WTC11 (cell line): ENCODE results near the gene STK38L. TPM values are rescaled to one million over a fixed set of nuclear protein-coding genes. Genes with fewer than 3 reads are reported as not detected.

Experiments
- ATAC-seq: fragments of 200-7000 bp; cut with Tn5 transposase; 2 replicates; pipeline ENCODE4 v1.10.0; 2021; ENCODE audit warnings: mild to moderate bottlenecking, moderate library complexity
- CTCF ChIA-PET: fragments of 300-600 bp; sonication (Branson Sonifier 250); formaldehyde crosslinking; loops from one replicate; lab custom pipeline; 2021; ENCODE audit warnings: antibody characterized with exemption; lab: Charles Lee
- POLR2A ChIA-PET: fragments of 350-600 bp; sonication (Branson Sonifier 250); formaldehyde crosslinking; loops from one replicate; lab custom pipeline; 2021; ENCODE audit warnings: antibody characterized with exemption; lab: Charles Lee
- DNase-seq: peaks from one replicate; pipeline ENCODE4 v3.0.0; 2021; ENCODE audit warnings: low spot score
- H3K27ac Mint-ChIP-seq: 2 replicates; pipeline ENCODE4 v1.8.0; 2021; ENCODE audit warnings: mixed read lengths
- H3K27me3 Mint-ChIP-seq: 2 replicates; pipeline ENCODE4 v1.8.0; 2021; ENCODE audit warnings: low read depth, mild to moderate bottlenecking, moderate library complexity, mixed read lengths
- H3K36me3 Mint-ChIP-seq: 2 replicates; pipeline ENCODE4 v1.8.0; 2021; ENCODE audit warnings: mixed read lengths
- H3K4me1 Mint-ChIP-seq: 2 replicates; pipeline ENCODE4 v1.8.0; 2022; ENCODE audit warnings: mixed read lengths
- H3K4me3 Mint-ChIP-seq: 2 replicates; pipeline ENCODE4 v1.8.0; 2021; ENCODE audit warnings: mild to moderate bottlenecking, moderate library complexity, mixed read lengths
- H3K9me3 Mint-ChIP-seq: 2 replicates; pipeline ENCODE4 v1.8.0; 2021; ENCODE audit warnings: mixed read lengths
- CREM ChIP-seq: sonication (generic); formaldehyde crosslinking; IDR thresholded peaks from 2 replicates; pipeline ENCODE4 v1.8.1; 2022; ENCODE audit warnings: mild to moderate bottlenecking, missing genetic modification reagents, moderate library complexity
- ETV6 ChIP-seq: sonication (generic); formaldehyde crosslinking; IDR thresholded peaks from 2 replicates; pipeline ENCODE4 v1.8.1; 2022; ENCODE audit warnings: mild to moderate bottlenecking, missing genetic modification reagents
- FOXJ3 ChIP-seq: sonication (generic); formaldehyde crosslinking; IDR thresholded peaks from 2 replicates; pipeline ENCODE4 v1.9.0; 2021; ENCODE audit warnings: missing genetic modification reagents, mild to moderate bottlenecking, borderline replicate concordance
- GABPB1 ChIP-seq: sonication (generic); formaldehyde crosslinking; IDR thresholded peaks from 2 replicates; pipeline ENCODE4 v1.8.1; 2023; ENCODE audit warnings: mild to moderate bottlenecking, missing genetic modification reagents
- IRF2 ChIP-seq: sonication (generic); formaldehyde crosslinking; IDR thresholded peaks from 2 replicates; pipeline ENCODE4 v1.8.0; 2022; ENCODE audit warnings: low read depth, missing genetic modification reagents, borderline replicate concordance
- MXD4 ChIP-seq: fragments of 250-450 bp; sonication (Bioruptor Pico); IDR thresholded peaks from 2 replicates; pipeline ENCODE4 v1.8.0; 2021; ENCODE audit warnings: mild to moderate bottlenecking, moderate library complexity, borderline replicate concordance
- NFYB ChIP-seq: sonication (generic); formaldehyde crosslinking; conservative IDR thresholded peaks from 2 replicates; pipeline ENCODE4 v1.8.0; 2022; ENCODE audit warnings: low read depth, missing genetic modification reagents
- NR1H2 ChIP-seq: sonication (generic); formaldehyde crosslinking; IDR thresholded peaks from 2 replicates; pipeline ENCODE4 v1.9.0; 2021; ENCODE audit warnings: mild to moderate bottlenecking, moderate library complexity, missing genetic modification reagents
- RELA ChIP-seq: sonication (generic); formaldehyde crosslinking; IDR thresholded peaks from 2 replicates; pipeline ENCODE4 v1.8.1; 2022; ENCODE audit warnings: missing genetic modification reagents, mild to moderate bottlenecking, borderline replicate concordance
- ZBTB21 ChIP-seq: sonication (generic); formaldehyde crosslinking; IDR thresholded peaks from 2 replicates; pipeline ENCODE4 v1.8.1; 2023; ENCODE audit warnings: mild to moderate bottlenecking, missing genetic modification reagents, borderline replicate concordance
- ZNF121 ChIP-seq: sonication (generic); formaldehyde crosslinking; IDR thresholded peaks from 2 replicates; pipeline ENCODE4 v1.8.0; 2023; ENCODE audit warnings: missing genetic modification reagents
- ZNF396 ChIP-seq: fragments of 250-450 bp; sonication (Bioruptor Pico); IDR thresholded peaks from 2 replicates; pipeline ENCODE4 v1.8.0; 2021; ENCODE audit warnings: mild to moderate bottlenecking, moderate library complexity, borderline replicate concordance
- total RNA-seq: library from RNA; stranded (reverse); gene quantifications from 3 replicates; pipeline ENCODE4 v1.2.3, GENCODE V29; 2021
- TF ChIP-seq, protein P1 (sequence below): sonication (generic); formaldehyde crosslinking; IDR thresholded peaks from 2 replicates; pipeline ENCODE4 v1.8.1; 2023; ENCODE audit warnings: mild to moderate bottlenecking, missing genetic modification reagents, moderate library complexity
- TF ChIP-seq, protein P2 (sequence below): sonication (generic); formaldehyde crosslinking; conservative IDR thresholded peaks from 2 replicates; pipeline ENCODE4 v1.8.1; 2022; ENCODE audit warnings: mild to moderate bottlenecking, missing genetic modification reagents
- TF ChIP-seq, protein P3 (sequence below): sonication (generic); formaldehyde crosslinking; IDR thresholded peaks from 2 replicates; pipeline ENCODE4 v1.8.1; 2022; ENCODE audit warnings: low read depth, mild to moderate bottlenecking, moderate library complexity, missing genetic modification reagents, borderline replicate concordance
- TF ChIP-seq, protein P4 (sequence below): fragments of 250-450 bp; sonication (Bioruptor Pico); IDR thresholded peaks from 2 replicates; pipeline ENCODE4 v1.9.0; 2021; ENCODE audit warnings: moderate library complexity, mild to moderate bottlenecking, inconsistent platforms, borderline replicate concordance
- TF ChIP-seq, protein P5 (sequence below): sonication (generic); formaldehyde crosslinking; IDR thresholded peaks from 2 replicates; pipeline ENCODE4 v1.8.1; 2022; ENCODE audit warnings: mild to moderate bottlenecking, missing genetic modification reagents, moderate library complexity, borderline replicate concordance

The STK38L gene
- total RNA-seq, 1 experiment from 2014 or later, result 47.2 TPM

DNA sequence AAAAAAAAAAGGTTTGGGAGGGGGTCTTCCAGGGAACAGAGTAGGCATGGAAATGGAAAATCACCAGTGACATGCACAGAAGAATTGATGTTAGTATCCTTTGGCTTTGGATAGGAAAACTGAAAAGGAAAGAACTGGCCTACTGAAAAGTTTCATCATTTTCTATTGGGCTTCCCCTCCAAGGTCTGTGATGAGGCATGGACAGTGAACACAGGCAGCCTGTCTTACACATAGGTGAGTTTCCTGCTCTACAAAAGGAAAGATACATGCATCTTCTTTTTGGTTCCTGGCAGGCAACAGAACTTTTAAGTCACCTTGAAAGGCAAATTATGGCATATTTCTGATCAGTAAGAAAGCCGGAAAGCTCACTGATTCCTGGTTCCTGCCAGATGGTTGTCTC lies 94.4 kb downstream of the STK38L start:
- Mint-ChIP-seq H3K9me3 (no peaks in the 10 kb centered on the region), H3K4me3 (no peak overlapping the region), H3K27me3 (peaks cover 9% of the 10 kb centered on the region), H3K27ac (no peak overlapping the region), H3K36me3 (no peaks in the 10 kb centered on the region), H3K4me1 (peaks cover 17% of the 10 kb centered on the region)
- ATAC-seq (no peak), DNase-seq (no peak)
- ChIA-PET CTCF (no interaction called here), POLR2A (no interaction called here)
- TF ChIP-seq, protein P1, sequence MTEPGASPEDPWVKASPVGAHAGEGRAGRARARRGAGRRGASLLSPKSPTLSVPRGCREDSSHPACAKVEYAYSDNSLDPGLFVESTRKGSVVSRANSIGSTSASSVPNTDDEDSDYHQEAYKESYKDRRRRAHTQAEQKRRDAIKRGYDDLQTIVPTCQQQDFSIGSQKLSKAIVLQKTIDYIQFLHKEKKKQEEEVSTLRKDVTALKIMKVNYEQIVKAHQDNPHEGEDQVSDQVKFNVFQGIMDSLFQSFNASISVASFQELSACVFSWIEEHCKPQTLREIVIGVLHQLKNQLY (CRISPR knock-in tag), result no peak
- no peak for TF ChIP-seq GABPB1

DNA sequence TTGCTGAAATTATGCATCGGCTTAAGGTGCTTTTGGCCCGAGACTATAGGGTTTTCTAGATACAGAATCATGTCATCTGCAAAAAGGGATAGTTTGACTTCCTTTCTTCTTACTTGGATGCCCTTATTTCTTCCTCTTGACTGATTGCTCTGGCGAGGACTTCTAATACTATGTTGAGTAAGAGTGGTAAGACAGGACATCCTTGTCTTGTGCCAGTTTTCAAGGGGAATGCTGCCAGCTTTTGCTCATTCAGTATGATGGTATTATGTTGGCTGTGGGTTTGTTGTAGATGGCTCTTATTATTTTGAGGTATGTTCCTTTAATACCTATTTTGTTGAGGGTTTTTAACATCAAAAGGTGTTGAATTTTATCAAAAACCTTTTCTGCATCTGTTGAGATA lies 96.9 kb downstream of the STK38L start:
- DNase-seq (no peak), ATAC-seq (no peak)
- ChIA-PET POLR2A (no interaction called here), CTCF (no interaction called here)
- Mint-ChIP-seq H3K27me3 (no peaks in the 10 kb centered on the region), H3K4me1 (peaks cover 30% of the 10 kb centered on the region), H3K9me3 (no peaks in the 10 kb centered on the region), H3K4me3 (no peak overlapping the region), H3K36me3 (no peaks in the 10 kb centered on the region), H3K27ac (no peak overlapping the region)
- TF ChIP-seq IRF2 (CRISPR knock-in tag), result no peak
- no peak for TF ChIP-seq ETV6
- TF ChIP-seq NFYB (CRISPR knock-in tag), result no peak
- no peak for TF ChIP-seq ZNF396
- TF ChIP-seq, protein P2, sequence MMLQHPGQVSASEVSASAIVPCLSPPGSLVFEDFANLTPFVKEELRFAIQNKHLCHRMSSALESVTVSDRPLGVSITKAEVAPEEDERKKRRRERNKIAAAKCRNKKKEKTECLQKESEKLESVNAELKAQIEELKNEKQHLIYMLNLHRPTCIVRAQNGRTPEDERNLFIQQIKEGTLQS (CRISPR knock-in tag), result no peak
- TF ChIP-seq, protein P3, sequence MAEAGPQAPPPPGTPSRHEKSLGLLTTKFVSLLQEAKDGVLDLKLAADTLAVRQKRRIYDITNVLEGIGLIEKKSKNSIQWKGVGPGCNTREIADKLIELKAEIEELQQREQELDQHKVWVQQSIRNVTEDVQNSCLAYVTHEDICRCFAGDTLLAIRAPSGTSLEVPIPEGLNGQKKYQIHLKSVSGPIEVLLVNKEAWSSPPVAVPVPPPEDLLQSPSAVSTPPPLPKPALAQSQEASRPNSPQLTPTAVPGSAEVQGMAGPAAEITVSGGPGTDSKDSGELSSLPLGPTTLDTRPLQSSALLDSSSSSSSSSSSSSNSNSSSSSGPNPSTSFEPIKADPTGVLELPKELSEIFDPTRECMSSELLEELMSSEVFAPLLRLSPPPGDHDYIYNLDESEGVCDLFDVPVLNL, result no peak
- TF ChIP-seq RELA (CRISPR knock-in tag), result no peak
- TF ChIP-seq, protein P4, sequence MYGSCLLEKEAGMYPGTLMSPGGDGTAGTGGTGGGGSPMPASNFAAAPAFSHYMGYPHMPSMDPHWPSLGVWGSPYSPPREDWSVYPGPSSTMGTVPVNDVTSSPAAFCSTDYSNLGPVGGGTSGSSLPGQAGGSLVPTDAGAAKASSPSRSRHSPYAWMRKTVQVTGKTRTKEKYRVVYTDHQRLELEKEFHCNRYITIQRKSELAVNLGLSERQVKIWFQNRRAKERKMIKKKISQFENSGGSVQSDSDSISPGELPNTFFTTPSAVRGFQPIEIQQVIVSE (CRISPR knock-in tag), result no peak
- TF ChIP-seq, protein P5, sequence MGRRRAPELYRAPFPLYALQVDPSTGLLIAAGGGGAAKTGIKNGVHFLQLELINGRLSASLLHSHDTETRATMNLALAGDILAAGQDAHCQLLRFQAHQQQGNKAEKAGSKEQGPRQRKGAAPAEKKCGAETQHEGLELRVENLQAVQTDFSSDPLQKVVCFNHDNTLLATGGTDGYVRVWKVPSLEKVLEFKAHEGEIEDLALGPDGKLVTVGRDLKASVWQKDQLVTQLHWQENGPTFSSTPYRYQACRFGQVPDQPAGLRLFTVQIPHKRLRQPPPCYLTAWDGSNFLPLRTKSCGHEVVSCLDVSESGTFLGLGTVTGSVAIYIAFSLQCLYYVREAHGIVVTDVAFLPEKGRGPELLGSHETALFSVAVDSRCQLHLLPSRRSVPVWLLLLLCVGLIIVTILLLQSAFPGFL (CRISPR knock-in tag), result no peak
- no peak for TF ChIP-seq ZNF121 (CRISPR knock-in tag)

DNA sequence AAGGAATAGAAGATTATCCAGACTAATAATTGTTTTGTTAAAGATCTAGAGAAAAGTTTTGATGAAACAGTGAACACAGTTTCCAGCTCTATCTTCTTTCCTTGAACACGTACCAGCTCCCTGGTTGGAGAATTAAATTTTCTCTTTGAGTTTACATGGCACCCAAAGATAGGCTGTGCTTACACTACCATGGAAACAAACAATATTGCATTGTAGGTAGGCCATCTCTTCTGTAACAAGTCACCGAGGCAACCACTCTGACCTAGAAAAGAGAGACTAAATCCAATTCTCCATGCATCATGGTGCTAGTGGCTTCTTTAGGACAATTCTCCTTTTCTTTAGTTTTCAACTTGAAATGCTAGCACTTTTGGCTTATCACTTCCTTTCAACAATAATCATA lies 98.5 kb downstream of the STK38L start:
- Mint-ChIP-seq H3K4me1 (peaks cover 44% of the 10 kb centered on the region), H3K4me3 (no peak overlapping the region), H3K36me3 (no peaks in the 10 kb centered on the region), H3K27me3 (no peaks in the 10 kb centered on the region), H3K27ac (no peak overlapping the region), H3K9me3 (no peaks in the 10 kb centered on the region)
- no peak for ATAC-seq
- POLR2A ChIA-PET, result no interaction called here
- CTCF ChIA-PET, result no interaction called here
- DNase-seq, result no peak
- TF ChIP-seq FOXJ3 (CRISPR knock-in tag), result no peak
- no peak for TF ChIP-seq CREM (CRISPR knock-in tag)
- TF ChIP-seq MXD4 (CRISPR knock-in tag), result no peak
- no peak for TF ChIP-seq ZBTB21
- no peak for TF ChIP-seq NR1H2 (CRISPR knock-in tag)
